HepG2 (cell line): ENCODE results near the gene PAIP1. TPM values are rescaled to one million over a fixed set of nuclear protein-coding genes. Genes with fewer than 3 reads are reported as not detected.

Experiments used
- ASH2L ChIP-seq: fragments of 300-600, 200-600 bp; sonication (generic); IDR thresholded peaks from 2 replicates; pipeline ENCODE4 v1.7.0; 2017; ENCODE audit warnings: low read depth, mild to moderate bottlenecking, moderate library complexity, mixed read lengths, low read length; ENCODE audit not compliant: insufficient read length
- BCL6 ChIP-seq: IDR thresholded peaks from 2 replicates; pipeline ENCODE4 v1.6.1; 2016; ENCODE audit warnings: missing genetic modification reagents, missing compliant biosample characterization
- FOXK1 ChIP-seq: sonication (generic); formaldehyde crosslinking; IDR thresholded peaks from 2 replicates; pipeline ENCODE4 v1.4.0; 2020; ENCODE audit warnings: low read depth, missing genetic modification reagents, borderline replicate concordance
- GPN1 ChIP-seq: sonication (generic); formaldehyde crosslinking; IDR thresholded peaks from 2 replicates; pipeline ENCODE4 v1.5.1; 2020; ENCODE audit warnings: missing genetic modification reagents, borderline replicate concordance
- ISL2 ChIP-seq: sonication (generic); formaldehyde crosslinking; IDR thresholded peaks from 2 replicates; pipeline ENCODE4 v1.5.0; 2020; ENCODE audit warnings: missing genetic modification reagents
- LRRFIP1 ChIP-seq: sonication (generic); formaldehyde crosslinking; conservative IDR thresholded peaks from 2 replicates; pipeline ENCODE4 v1.4.0; 2020; ENCODE audit warnings: missing genetic modification reagents
- MBNL3 ChIP-seq: fragments of 250-450 bp; sonication (Bioruptor Pico); conservative IDR thresholded peaks from 2 replicates; pipeline ENCODE4 v1.8.0; 2022; ENCODE audit warnings: mild to moderate bottlenecking, inconsistent platforms
- MED8 ChIP-seq: sonication (generic); formaldehyde crosslinking; IDR thresholded peaks from 2 replicates; pipeline ENCODE4 v1.8.1; 2023; ENCODE audit warnings: mild to moderate bottlenecking, missing genetic modification reagents; ENCODE audit not compliant: insufficient replicate concordance
- MXI1 ChIP-seq: IDR thresholded peaks from 3 replicates; pipeline ENCODE4 v1.6.1; 2012; ENCODE audit warnings: low read depth, low read length, inconsistent platforms, borderline replicate concordance
- SKI ChIP-seq: fragments of 450-650 bp; IDR thresholded peaks from one replicate; pipeline ENCODE4 v1.6.1; 2018; ENCODE audit warnings: mild to moderate bottlenecking; ENCODE audit not compliant: partially characterized antibody
- SMAD1 ChIP-seq: sonication (generic); formaldehyde crosslinking; IDR thresholded peaks from 2 replicates; pipeline ENCODE4 v1.4.0; 2020; ENCODE audit warnings: missing genetic modification reagents, low read depth, mild to moderate bottlenecking, borderline replicate concordance
- SRSF1 ChIP-seq: fragments of 200-400 bp; formaldehyde crosslinking; optimal IDR thresholded peaks from 2 replicates; pipeline ENCODE3; 2017; ENCODE audit warnings: mild to moderate bottlenecking, low read depth, low read length, moderate library complexity
- TERF1 ChIP-seq: sonication (generic); formaldehyde crosslinking; IDR thresholded peaks from 2 replicates; pipeline ENCODE4 v1.8.0; 2022; ENCODE audit warnings: mild to moderate bottlenecking, missing genetic modification reagents, moderate library complexity
- TFE3 ChIP-seq: IDR thresholded peaks from 2 replicates; pipeline ENCODE4 v1.6.1; 2016
- ZNF333 ChIP-seq: sonication (generic); formaldehyde crosslinking; IDR thresholded peaks from 2 replicates; pipeline ENCODE4 v1.4.0; 2020; ENCODE audit warnings: mild to moderate bottlenecking, missing genetic modification reagents, borderline replicate concordance
- ZNF337 ChIP-seq: sonication (generic); formaldehyde crosslinking; IDR thresholded peaks from 2 replicates; pipeline ENCODE4 v1.5.1; 2020; ENCODE audit warnings: missing genetic modification reagents, low read depth, mild to moderate bottlenecking, borderline replicate concordance
- ZNF496 ChIP-seq: sonication (generic); formaldehyde crosslinking; IDR thresholded peaks from 2 replicates; pipeline ENCODE4 v1.8.1; 2023; ENCODE audit warnings: mild to moderate bottlenecking, moderate library complexity, missing genetic modification reagents; ENCODE audit not compliant: insufficient replicate concordance
- ZNF563 ChIP-seq: sonication (generic); formaldehyde crosslinking; IDR thresholded peaks from 2 replicates; pipeline ENCODE4 v1.8.0; 2022; ENCODE audit warnings: mild to moderate bottlenecking, moderate library complexity, missing genetic modification reagents
- ZNF891 ChIP-seq: sonication (generic); formaldehyde crosslinking; IDR thresholded peaks from 2 replicates; pipeline ENCODE4 v1.5.0; 2020; ENCODE audit warnings: mild to moderate bottlenecking, missing genetic modification reagents
- ZSCAN12 ChIP-seq: sonication (generic); formaldehyde crosslinking; IDR thresholded peaks from 2 replicates; pipeline ENCODE4 v1.9.0; 2021; ENCODE audit warnings: mild to moderate bottlenecking, missing genetic modification reagents
- ZSCAN29 ChIP-seq: sonication (generic); formaldehyde crosslinking; conservative IDR thresholded peaks from 2 replicates; pipeline ENCODE4 v1.4.0; 2020; ENCODE audit warnings: mild to moderate bottlenecking, missing genetic modification reagents
- polyA plus RNA-seq, 8 experiments: library from polyadenylated mRNA; depleted of rRNA in 3 of 8; stranded (reverse) in 7 of 8; unstranded in 1 of 8; fragments of >200 nt; fragmentation: Illumina TruSeq in 4 of 8; extraction: Trizol in 4 of 8; gene quantifications; 2 replicates each; pipeline versions ENCODE4 v1.2.1 to v1.2.3, GENCODE V29; 2011 to 2016; ENCODE audit warnings: low read depth in 4 of 8, missing spikeins in 1 of 8, mixed read lengths in 1 of 8; ENCODE audit not compliant: insufficient read depth in 1 of 8
- total RNA-seq, 5 experiments: library from RNA; depleted of rRNA; stranded (reverse); fragments of >200 nt; fragmentation: Illumina TruSeq; extraction: Trizol; gene quantifications; 2 replicates each; pipeline ENCODE4 v1.2.3, GENCODE V29; 2016; ENCODE audit warnings: low read depth in 1 of 5

The PAIP1 gene
- total and polyA plus RNA-seq, 2 of the 13 experiments (the other 11 are each of a cell fraction or from before 2014, with no cell fraction given), result 96.6 to 116 TPM

GRCh38 chr5:43483298-43484105 lies 73.4 kb downstream of the PAIP1 start, which contains the start of gene TMEM267 (continued):
- TF ChIP-seq MXI1 (peak; percentile 36; the same call in 2 of the 3 replicates), SKI (peak; percentile 10), LRRFIP1 (CRISPR knock-in tag) (no peak), ZNF337 (CRISPR knock-in tag) (no peak), ZSCAN29 (CRISPR knock-in tag) (0 out of 2 replicates have a peak, but pooled peaks have one; percentile 32), ISL2 (peak; percentile 23; the same call in 1 of the 2 replicates), ZNF563 (CRISPR knock-in tag) (peak; percentile 63; the same call in 1 of the 2 replicates), SMAD1 (CRISPR knock-in tag) (no peak; the same call in 1 of the 2 replicates), MBNL3 (CRISPR knock-in tag) (no peak), GPN1 (CRISPR knock-in tag) (no peak), FOXK1 (CRISPR knock-in tag) (no peak), TFE3 (CRISPR knock-in tag) (0 out of 2 replicates have a peak, but pooled peaks have one; percentile 25), TERF1 (CRISPR knock-in tag) (no peak), ZNF496 (no peak), MED8 (peak; percentile 85), ZSCAN12 (CRISPR knock-in tag) (0 out of 2 replicates have a peak, but pooled peaks have one; percentile 46), ZNF891 (CRISPR knock-in tag) (no peak; the same call in 1 of the 2 replicates), ZNF333 (CRISPR knock-in tag) (peak; percentile 31; the same call in 1 of the 2 replicates), SRSF1 (peak; percentile 84), ASH2L (peak; percentile 64), BCL6 (CRISPR knock-in tag) (peak; percentile 38; the same call in 1 of the 2 replicates)
